ENCODE data around the gene IFNGR1.
"Not testable (repeated sequence)": the region's sequence is repeated elsewhere in the genome, so short reads cannot be mapped to it uniquely, and the experiment has no call there.

Gene IFNGR1

DNA sequence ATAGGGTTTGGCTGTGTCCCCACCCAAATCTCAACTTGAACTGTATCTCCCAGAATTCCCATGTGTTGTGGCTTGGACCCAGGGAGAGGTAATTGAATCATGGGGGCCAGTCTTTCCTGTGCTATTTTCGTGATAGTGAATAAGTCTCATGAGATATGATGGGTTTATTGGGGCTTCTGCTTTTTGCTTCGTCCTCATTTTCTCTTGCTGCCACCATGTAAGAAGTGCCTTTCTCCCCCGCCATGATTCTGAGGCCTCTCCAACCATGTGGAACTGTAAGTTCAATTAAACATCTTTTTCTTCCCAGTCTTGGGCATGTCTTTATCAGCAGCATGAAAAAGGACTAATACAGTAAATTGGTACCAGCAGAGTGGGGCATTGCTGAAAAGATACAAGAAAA is 11.7 kb downstream of the IFNGR1 start:
- ATAC-seq, H3K27me3 Mint-ChIP-seq, H3K27ac Mint-ChIP-seq, H3K4me3 Mint-ChIP-seq: not testable (repeated sequence)
- Mint-ChIP-seq H3K9me3 (peaks cover 17% of the 10 kb centered on the region), H3K4me1 (peaks cover 58% of the 10 kb centered on the region), H3K36me3 (peaks cover 81% of the 10 kb centered on the region)

DNA sequence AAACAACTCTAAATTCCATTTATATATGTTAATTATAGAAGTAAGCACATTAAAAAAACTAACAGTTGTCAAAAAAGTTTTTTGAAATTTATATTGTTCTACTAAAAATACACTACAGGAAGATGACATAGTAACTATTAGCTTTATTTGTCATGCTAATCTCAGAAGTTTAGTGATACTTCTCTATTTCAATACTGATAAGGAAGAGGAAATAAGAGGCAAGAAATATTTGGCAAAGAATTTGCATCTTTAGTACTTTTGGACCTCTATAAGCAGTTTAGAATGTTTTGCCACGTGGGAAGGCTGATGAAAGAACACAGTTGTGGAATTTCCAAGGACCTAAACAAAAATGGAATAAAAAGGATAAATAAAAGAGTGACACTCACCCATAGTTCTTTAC is 12.6 kb downstream of the IFNGR1 start:
- peak overlapping the region; percentile 71 for H3K27ac Mint-ChIP-seq
- H3K27me3 Mint-ChIP-seq, result no peaks in the 10 kb centered on the region
- H3K4me1 Mint-ChIP-seq, result peaks cover 49% of the 10 kb centered on the region
- H3K4me3 Mint-ChIP-seq, result no peak overlapping the region
- ATAC-seq, result no peak
- H3K36me3 Mint-ChIP-seq, result peaks cover 72% of the 10 kb centered on the region
- peaks cover 17% of the 10 kb centered on the region for H3K9me3 Mint-ChIP-seq

DNA sequence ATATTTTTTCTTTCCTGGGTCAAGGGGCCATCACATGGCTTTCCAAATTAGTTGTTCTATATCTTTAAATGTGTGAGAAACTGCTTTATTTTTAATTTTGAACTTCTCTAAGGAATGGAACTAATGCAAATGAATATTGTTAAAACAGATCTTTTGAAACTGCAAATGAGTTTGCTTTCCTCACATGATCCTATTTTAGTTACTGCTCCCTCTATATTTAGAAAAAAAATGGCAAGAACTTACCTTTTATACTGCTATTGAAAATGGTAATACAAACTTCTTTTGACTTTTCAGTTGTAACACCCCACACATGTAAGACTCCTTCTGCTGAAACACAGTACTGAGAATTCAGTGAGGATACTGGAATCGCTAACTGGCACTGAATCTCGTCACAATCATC is 15.9 kb downstream of the IFNGR1 start:
- Mint-ChIP-seq H3K4me1 (peaks cover 27% of the 10 kb centered on the region), H3K27me3 (no peaks in the 10 kb centered on the region), H3K36me3 (peaks cover 54% of the 10 kb centered on the region), H3K4me3 (no peak overlapping the region), H3K27ac (no peak overlapping the region), H3K9me3 (peaks cover 6% of the 10 kb centered on the region)
- ATAC-seq, result no peak

DNA sequence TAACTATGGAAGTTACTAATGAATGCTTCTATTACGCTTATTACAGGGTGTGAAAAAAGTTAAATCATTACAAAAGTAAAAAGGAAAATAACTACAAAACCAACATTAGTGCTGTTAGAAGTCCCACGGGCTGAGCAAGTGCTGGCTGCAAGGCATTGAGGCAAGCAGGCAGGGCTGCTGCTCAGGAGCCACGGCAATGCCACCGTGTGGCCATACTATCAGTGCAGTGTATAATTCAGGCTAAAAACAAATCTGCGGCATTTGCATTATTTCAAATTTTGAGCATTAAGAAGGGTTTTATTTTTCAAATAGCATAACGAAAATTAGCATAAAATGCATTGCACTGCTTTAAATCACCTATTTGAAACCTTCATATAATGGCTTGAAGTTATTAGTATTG is 17.1 kb downstream of the IFNGR1 start:
- Mint-ChIP-seq H3K27ac (no peak overlapping the region), H3K36me3 (peaks cover 53% of the 10 kb centered on the region)

DNA sequence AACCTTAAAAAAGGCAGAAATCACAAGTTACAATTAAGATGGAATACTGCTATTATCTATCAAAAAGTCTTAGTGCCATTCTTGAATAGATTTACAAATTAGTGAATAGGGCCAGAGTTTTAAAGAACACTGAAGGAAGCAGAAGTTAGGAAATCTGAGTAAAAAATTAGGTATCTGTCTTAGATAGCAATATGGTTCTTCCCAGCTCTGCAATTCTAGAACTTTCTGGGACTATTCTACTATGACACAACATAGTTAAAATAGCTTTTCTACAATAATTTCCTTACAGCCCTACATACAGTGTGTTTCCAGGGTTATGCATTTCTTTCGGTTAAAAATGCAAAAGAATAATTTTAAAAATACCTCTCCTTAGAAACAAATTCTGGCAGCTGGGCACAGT is 18.2 kb downstream of the IFNGR1 start:
- no peaks in the 10 kb centered on the region for H3K27me3 Mint-ChIP-seq
- H3K9me3 Mint-ChIP-seq, result no peaks in the 10 kb centered on the region
- ATAC-seq, result no peak
- peaks cover 15% of the 10 kb centered on the region for H3K4me1 Mint-ChIP-seq
- no peak overlapping the region for H3K4me3 Mint-ChIP-seq
- H3K36me3 Mint-ChIP-seq, result peaks cover 54% of the 10 kb centered on the region
- no peak overlapping the region for H3K27ac Mint-ChIP-seq

More for the DNA sequence above, 17.1 kb downstream of the IFNGR1 start:
- no peaks in the 10 kb centered on the region for H3K9me3 Mint-ChIP-seq
- H3K4me3 Mint-ChIP-seq, result no peak overlapping the region
- H3K27me3 Mint-ChIP-seq, result no peaks in the 10 kb centered on the region
- peak; percentile 76 for ATAC-seq
- H3K4me1 Mint-ChIP-seq, result peaks cover 18% of the 10 kb centered on the region

DNA sequence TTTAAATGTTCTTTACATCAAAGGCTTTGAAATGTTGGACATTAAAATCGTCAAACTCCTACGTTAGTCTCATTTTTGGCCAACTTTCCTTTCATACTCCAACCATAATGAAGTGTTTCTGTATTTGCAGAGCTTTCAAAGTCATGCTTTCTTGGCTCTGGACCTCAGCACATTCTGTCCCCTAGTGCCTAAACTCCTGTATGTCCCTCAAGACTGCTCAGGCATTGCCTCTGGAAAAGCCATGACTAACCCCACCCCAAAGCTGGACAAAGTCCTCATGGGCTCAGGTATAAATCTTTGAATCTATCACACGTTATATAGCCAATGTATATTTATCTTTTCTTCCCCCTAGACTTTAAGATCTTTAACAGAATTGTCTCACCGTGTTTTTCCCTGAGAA is 18.9 kb downstream of the IFNGR1 start:
- H3K27ac Mint-ChIP-seq, result no peak overlapping the region
- no peaks in the 10 kb centered on the region for H3K27me3 Mint-ChIP-seq
- no peak overlapping the region for H3K4me3 Mint-ChIP-seq
- no peaks in the 10 kb centered on the region for H3K9me3 Mint-ChIP-seq
- peaks cover 12% of the 10 kb centered on the region for H3K4me1 Mint-ChIP-seq
- no peak for ATAC-seq
- H3K36me3 Mint-ChIP-seq, result peaks cover 52% of the 10 kb centered on the region

DNA sequence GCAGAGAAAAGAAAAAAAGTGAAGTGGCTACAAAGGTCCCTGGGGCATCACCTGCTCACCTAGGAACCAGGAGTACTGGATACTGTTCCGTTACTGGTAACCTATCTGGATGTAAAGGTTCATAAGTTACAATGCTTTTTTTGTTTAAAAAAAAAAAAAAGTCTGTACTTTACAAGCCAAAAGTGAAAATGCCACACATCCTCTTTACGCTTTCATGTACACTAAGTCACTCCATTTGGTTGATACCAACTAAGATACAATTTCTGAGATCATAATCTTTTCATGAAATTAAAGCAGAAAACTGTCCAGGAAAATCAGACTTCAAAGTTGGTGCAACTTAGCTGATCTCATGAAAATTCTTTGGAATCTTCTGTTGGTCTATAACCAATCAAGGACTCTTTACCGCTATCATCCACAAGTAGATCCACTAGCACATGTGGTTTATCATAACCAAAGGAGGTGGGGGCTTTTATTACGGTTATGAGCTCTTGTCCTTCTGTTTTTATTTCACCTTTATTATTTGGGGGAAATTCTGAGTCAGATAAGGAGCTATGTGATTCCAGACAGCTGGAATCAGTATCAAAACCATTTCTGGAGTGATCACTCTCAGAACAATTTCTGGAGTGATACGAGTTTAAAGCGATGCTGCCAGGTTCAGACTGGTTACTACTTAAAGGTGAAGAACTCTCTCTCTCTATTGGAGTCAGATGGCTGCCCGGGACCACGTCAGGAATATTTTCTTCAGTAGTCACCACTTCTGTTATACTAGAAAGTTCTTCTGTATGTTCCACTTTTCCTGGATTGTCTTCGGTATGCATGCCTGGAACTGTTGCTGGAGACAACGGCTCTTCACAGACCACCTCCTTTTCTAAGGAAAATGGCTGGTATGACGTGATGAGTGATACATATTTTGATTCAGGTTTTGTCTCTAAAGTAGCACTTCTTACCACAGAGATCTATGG is 21.2 kb downstream of the IFNGR1 start:
- Mint-ChIP-seq H3K4me1 (peaks cover 6% of the 10 kb centered on the region), H3K27me3 (no peaks in the 10 kb centered on the region), H3K4me3 (no peak overlapping the region), H3K36me3 (peaks cover 35% of the 10 kb centered on the region), H3K9me3 (no peaks in the 10 kb centered on the region), H3K27ac (peak overlapping the region; percentile 30)
- peak; percentile 24 for ATAC-seq

DNA sequence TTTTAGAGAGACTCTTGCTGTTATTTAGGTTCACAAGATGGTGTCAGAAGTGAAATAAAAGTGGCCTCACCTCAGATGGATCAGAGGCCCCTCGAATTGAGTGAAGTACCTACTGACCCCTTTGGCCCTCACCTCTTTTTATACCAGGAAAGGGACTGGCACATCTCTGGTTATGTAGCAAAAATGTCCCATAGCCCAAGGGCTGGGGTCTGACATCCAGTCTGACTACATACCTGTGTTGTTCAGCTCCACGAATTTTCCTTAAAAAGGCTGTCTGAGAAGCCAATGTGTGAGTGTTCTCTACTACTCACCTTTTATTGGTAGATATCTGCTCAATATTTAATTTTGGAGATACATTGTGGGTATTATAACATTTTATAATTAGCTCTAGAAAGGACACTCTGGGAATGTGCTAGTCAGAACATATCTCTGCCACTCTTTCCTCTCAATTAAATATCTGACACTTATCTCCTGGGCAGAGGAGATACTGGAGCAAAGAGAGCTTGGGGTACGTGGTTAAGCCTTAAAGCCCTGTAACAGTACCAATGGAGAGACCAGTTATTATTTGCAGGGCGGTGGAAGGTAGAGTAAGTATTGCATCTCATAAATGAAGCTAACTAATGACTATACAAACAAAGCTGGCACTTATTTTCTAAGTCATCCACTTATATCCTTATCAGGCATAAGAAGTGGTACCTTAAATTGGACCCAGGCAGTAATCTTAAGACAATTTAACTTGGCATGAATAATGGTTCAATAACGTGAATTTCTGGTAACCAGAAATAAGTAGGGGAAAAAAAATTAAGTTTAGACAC is 25.7 kb downstream of the IFNGR1 start:
- Mint-ChIP-seq H3K9me3 (no peaks in the 10 kb centered on the region), H3K27me3 (no peaks in the 10 kb centered on the region), H3K4me3 (no peak overlapping the region)

DNA sequence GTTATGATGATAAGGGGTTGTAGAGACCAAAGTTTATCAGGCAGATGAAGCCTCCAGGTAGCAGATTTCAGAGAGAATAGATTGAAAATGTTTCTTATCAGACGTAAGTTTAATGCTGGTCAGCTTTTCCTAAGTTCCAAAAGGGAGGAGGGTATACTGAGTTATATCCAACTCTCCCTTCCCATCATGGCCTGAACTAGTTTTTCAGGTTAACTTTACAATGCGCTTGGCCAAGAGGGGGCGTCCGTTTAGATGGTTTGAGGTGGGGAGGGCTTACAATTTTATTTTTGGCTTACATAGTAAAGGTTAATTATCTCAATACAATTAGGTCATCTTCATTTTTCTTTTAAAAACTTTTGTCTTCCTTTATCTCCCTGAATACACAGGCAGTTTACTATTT is 26.4 kb downstream of the IFNGR1 start:
- H3K27ac Mint-ChIP-seq, result no peak overlapping the region
- H3K9me3 Mint-ChIP-seq, result no peaks in the 10 kb centered on the region
- no peaks in the 10 kb centered on the region for H3K27me3 Mint-ChIP-seq
- H3K36me3 Mint-ChIP-seq, result peaks cover 15% of the 10 kb centered on the region
- ATAC-seq, result no peak
- H3K4me1 Mint-ChIP-seq, result peaks cover 6% of the 10 kb centered on the region
- H3K4me3 Mint-ChIP-seq, result no peak overlapping the region

More for the DNA sequence above, 25.7 kb downstream of the IFNGR1 start:
- Mint-ChIP-seq H3K4me1 (peaks cover 6% of the 10 kb centered on the region), H3K27ac (no peak overlapping the region), H3K36me3 (peaks cover 21% of the 10 kb centered on the region)
- no peak for ATAC-seq

DNA sequence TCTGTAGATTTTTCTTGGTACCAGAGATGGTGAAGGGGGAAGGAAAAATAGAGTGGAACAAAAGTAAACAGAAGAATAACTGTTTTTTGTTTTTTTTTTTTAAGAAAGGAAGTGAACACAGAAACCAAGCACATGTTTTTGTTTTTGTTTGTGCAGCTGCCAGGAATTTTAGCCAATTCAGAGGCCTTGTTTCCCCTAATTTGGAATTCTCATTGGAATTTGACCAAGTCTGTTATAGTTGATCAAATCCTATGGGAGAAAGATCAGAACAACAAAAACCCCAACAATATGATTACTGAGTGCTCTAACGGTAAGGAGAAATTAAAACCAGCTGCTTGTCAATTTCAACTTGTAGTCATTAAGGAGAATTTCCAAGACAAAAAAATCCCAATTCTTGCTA is 27.5 kb downstream of the IFNGR1 start:
- H3K27me3 Mint-ChIP-seq, result no peaks in the 10 kb centered on the region
- H3K36me3 Mint-ChIP-seq, result peaks cover 7% of the 10 kb centered on the region
- no peak overlapping the region for H3K4me3 Mint-ChIP-seq
- ATAC-seq, result no peak
- H3K9me3 Mint-ChIP-seq, result peaks cover 2% of the 10 kb centered on the region
- no peak overlapping the region for H3K27ac Mint-ChIP-seq
- H3K4me1 Mint-ChIP-seq, result peaks cover 6% of the 10 kb centered on the region

DNA sequence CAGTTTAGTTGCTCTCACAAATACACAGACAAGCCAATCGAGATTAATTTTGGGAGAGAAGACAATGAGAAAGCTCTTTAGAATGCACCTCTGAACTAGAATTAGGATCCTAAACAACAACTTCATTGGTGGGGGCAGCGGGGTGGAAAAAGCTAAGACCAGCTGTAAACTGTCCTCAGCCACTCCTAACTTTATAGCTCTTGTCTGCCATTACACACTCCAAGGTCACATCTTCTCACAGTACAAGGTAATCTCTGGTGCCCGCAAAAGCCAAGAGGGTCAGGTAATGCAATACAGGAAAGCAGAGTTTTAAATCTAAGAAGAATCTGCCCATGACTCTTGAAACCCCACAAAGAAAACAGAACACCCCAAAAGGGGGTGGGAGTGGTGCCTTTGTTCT is 27.9 kb downstream of the IFNGR1 start:
- ATAC-seq, result no peak
- no peak overlapping the region for H3K4me3 Mint-ChIP-seq
- H3K9me3 Mint-ChIP-seq, result peaks cover 2% of the 10 kb centered on the region
- peaks cover 4% of the 10 kb centered on the region for H3K4me1 Mint-ChIP-seq
- H3K27me3 Mint-ChIP-seq, result no peaks in the 10 kb centered on the region
- peaks cover 5% of the 10 kb centered on the region for H3K36me3 Mint-ChIP-seq
- H3K27ac Mint-ChIP-seq, result no peak overlapping the region

DNA sequence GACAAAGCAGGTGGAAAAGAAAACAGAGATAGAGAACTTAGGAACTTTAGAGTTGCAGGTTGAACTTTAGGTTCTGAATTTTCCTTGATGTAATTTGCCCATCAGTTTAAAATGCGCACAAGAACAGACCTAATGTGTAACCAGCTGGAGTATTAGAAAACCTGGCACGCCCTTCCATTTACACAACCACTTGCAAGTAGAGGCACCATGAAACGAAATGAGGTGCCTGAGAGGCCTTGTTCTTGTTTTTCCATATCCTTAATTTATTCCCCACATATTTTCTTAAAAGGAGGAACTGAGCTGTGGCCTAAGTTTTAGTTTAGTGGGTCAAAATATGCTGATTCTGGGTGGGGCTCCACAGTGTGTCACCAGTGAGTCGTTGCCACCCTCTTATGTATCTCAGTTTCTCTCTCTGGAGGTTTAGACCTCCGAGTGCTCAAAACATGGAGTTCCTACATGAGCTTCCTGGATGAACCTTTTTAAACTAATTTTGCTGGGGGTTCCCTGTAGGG is 28.5 kb downstream of the IFNGR1 start:
- Mint-ChIP-seq H3K27ac (no peak overlapping the region), H3K36me3 (no peaks in the 10 kb centered on the region), H3K4me1 (no peaks in the 10 kb centered on the region), H3K27me3 (no peaks in the 10 kb centered on the region), H3K4me3 (no peak overlapping the region), H3K9me3 (peaks cover 2% of the 10 kb centered on the region)
- no peak for ATAC-seq

DNA sequence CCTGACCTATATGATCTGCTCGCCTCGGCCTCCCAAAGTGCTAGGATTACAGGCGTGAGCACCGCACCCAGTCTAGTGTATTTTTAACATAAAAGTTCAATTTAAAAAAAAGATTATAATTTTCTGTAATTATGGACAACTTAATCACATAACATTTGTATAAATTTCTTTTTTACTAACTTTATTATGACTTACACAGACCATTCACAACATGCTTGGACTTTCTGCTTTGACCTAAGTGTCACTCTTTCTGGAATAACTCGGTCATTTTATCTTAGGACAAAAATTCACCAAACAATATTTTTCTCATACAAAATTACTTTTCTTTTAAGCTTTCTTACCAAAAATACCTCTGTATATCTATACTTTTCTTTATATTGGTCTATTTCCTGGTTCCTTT is 30.3 kb downstream of the IFNGR1 start:
- Mint-ChIP-seq H3K4me1 (no peaks in the 10 kb centered on the region), H3K4me3 (no peak overlapping the region), H3K27ac (no peak overlapping the region), H3K27me3 (no peaks in the 10 kb centered on the region), H3K9me3 (peaks cover 5% of the 10 kb centered on the region), H3K36me3 (no peaks in the 10 kb centered on the region)
- no peak for ATAC-seq

DNA sequence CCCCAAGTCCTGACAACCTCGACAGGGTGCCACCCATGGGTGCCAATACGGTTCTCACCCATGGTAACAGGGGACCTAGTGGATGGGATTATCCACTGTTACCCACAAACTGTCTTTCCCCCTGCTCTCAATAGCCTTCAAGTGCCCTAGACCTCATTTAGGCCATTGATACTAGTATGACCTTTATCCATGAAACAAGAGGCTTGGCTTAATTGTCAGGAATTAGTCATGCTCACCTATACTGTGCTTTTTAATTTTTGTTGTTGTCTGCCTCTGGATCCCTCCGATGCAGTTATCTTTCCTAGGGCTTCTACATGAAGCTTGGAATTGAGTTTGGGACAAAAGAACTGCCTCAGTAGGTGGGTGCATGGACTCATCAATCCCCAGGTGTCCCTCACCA is 33.9 kb downstream of the IFNGR1 start:
- Mint-ChIP-seq H3K9me3 (peaks cover 11% of the 10 kb centered on the region), H3K27me3 (no peaks in the 10 kb centered on the region), H3K27ac (no peak overlapping the region), H3K36me3 (peaks cover 4% of the 10 kb centered on the region), H3K4me3 (no peak overlapping the region), H3K4me1 (no peaks in the 10 kb centered on the region)
- no peak for ATAC-seq

DNA sequence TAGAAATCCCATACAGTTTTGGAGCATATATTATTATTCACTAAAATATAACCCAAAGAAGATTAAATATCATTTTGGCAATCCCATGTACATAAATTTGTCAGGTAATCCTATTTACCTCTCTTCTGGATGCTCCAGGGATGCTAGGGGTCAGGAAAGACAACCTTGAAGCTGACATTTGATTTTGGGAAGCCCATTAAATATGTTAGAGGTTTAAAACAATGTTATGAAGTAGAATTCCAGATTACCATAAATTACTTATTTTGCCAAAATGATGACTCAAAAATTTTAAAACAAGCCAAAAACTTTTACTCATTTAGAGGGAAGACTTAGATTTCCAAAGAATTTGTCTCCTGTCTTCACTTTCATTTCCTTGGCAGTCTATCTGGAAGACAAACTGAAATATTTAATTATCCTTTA is 36.5 kb downstream of the IFNGR1 start:
- Mint-ChIP-seq H3K4me3 (no peak overlapping the region), H3K27me3 (no peaks in the 10 kb centered on the region), H3K27ac (no peak overlapping the region), H3K9me3 (peaks cover 17% of the 10 kb centered on the region), H3K36me3 (peaks cover 10% of the 10 kb centered on the region), H3K4me1 (peaks cover under 1% of the 10 kb centered on the region)
- ATAC-seq, result no peak

Measured in stimulated activated memory B cell treated with anti-CD40 and anti-IgM and Interleukin-4, amounts not matched to agents 10 μg/mL and 1 μg/mL and 100 μg/mL, for 72 hours (primary cell).